A549 (cell line): Measurements from ENCODE around the gene ZNF92.
"Not testable (repeated sequence)": the region's sequence is repeated elsewhere in the genome, so short reads cannot be mapped to it uniquely, and the experiment has no call there.

Experiments used
- CEBPB ChIP-seq, 2 experiments: fragments of >200 bp in 1 of 2; sonication (Bioruptor Twin) in 1 of 2; formaldehyde crosslinking in 1 of 2; IDR thresholded peaks; 2 replicates each; pipeline ENCODE4 v1.6.1; 2012 to 2016
- CHD2 ChIP-seq: fragments of 150-350 bp; IDR thresholded peaks from 2 replicates; pipeline ENCODE4 v1.6.1; 2014; ENCODE audit warnings: low read length; ENCODE audit not compliant: partially characterized antibody
- EP300 ChIP-seq, 2 experiments: fragments of >200 bp; sonication (Bioruptor Twin); formaldehyde crosslinking; IDR thresholded peaks; 2 replicates in 1 of 2; 3 replicates in 1 of 2; pipeline ENCODE4 v1.6.1; 2016 to 2017
- NPAS2 ChIP-seq: fragments of 250-450 bp; sonication (Bioruptor Pico); IDR thresholded peaks from 2 replicates; pipeline ENCODE4 v1.8.0; 2022; ENCODE audit warnings: mild to moderate bottlenecking, moderate library complexity, borderline replicate concordance
- POLR2A ChIP-seq: IDR thresholded peaks from 2 replicates; pipeline ENCODE4 v1.6.1; 2012; ENCODE audit warnings: mild to moderate bottlenecking, low read length
- RCOR1 ChIP-seq: fragments of 150-350 bp; IDR thresholded peaks from 2 replicates; pipeline ENCODE4 v1.6.1; 2014; ENCODE audit warnings: antibody characterized with exemption, low read length, low read depth
- RFX5 ChIP-seq: fragments of 450-650 bp; IDR thresholded peaks from 2 replicates; pipeline ENCODE4 v1.7.1; 2014; ENCODE audit warnings: antibody characterized with exemption, mild to moderate bottlenecking, moderate library complexity
- RNF2 ChIP-seq: fragments of 200-600 bp; sonication (generic); IDR thresholded peaks from 2 replicates; pipeline ENCODE4 v1.6.1; 2016; ENCODE audit warnings: low read depth, mild to moderate bottlenecking, antibody characterized with exemption, moderate library complexity, borderline replicate concordance
- ZC3H11A ChIP-seq: fragments of 450-650 bp; IDR thresholded peaks from 2 replicates; pipeline ENCODE4 v1.6.1; 2014; ENCODE audit warnings: antibody characterized with exemption, mild to moderate bottlenecking
- TF ChIP-seq, protein P1 (sequence below): fragments of >200 bp; sonication (Bioruptor Twin); formaldehyde crosslinking; IDR thresholded peaks from 3 replicates; pipeline ENCODE4 v1.5.1; 2016
- TF ChIP-seq, protein P2 (sequence below): fragments of 250-450 bp; sonication (Bioruptor Pico); IDR thresholded peaks from 2 replicates; pipeline ENCODE4 v1.5.0; 2021; ENCODE audit warnings: mild to moderate bottlenecking, moderate library complexity, borderline replicate concordance

DNA sequence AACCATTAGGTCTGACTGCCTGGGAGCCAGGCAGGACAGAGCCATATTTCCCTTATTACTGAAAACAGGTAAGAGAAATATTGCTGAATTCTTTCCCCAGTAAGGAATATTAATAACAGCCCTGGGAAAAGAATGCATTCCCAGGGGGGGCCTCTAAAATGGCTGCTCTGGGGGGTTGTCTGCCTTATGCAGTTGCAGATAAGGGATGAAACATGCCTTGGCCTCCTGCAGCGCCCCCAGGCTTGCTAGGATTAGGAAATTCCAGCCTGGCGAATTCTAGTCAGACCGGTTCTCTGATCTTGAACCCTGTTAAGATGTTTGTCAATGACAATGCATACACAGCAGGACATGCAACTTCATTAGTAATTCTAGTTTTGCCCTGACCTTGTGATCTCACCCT, 49.6 kb downstream of the ZNF92 start:
- TF ChIP-seq, protein P1, sequence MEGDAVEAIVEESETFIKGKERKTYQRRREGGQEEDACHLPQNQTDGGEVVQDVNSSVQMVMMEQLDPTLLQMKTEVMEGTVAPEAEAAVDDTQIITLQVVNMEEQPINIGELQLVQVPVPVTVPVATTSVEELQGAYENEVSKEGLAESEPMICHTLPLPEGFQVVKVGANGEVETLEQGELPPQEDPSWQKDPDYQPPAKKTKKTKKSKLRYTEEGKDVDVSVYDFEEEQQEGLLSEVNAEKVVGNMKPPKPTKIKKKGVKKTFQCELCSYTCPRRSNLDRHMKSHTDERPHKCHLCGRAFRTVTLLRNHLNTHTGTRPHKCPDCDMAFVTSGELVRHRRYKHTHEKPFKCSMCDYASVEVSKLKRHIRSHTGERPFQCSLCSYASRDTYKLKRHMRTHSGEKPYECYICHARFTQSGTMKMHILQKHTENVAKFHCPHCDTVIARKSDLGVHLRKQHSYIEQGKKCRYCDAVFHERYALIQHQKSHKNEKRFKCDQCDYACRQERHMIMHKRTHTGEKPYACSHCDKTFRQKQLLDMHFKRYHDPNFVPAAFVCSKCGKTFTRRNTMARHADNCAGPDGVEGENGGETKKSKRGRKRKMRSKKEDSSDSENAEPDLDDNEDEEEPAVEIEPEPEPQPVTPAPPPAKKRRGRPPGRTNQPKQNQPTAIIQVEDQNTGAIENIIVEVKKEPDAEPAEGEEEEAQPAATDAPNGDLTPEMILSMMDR: not testable (repeated sequence)
- not testable (repeated sequence) for TF ChIP-seq POLR2A; CEBPB (IDR thresholded peaks at IDR 0.05); CHD2; ZC3H11A; NPAS2 (CRISPR knock-in tag); RCOR1; EP300 (IDR thresholded peaks at IDR 0.05); RFX5; RNF2
- TF ChIP-seq, protein P2, sequence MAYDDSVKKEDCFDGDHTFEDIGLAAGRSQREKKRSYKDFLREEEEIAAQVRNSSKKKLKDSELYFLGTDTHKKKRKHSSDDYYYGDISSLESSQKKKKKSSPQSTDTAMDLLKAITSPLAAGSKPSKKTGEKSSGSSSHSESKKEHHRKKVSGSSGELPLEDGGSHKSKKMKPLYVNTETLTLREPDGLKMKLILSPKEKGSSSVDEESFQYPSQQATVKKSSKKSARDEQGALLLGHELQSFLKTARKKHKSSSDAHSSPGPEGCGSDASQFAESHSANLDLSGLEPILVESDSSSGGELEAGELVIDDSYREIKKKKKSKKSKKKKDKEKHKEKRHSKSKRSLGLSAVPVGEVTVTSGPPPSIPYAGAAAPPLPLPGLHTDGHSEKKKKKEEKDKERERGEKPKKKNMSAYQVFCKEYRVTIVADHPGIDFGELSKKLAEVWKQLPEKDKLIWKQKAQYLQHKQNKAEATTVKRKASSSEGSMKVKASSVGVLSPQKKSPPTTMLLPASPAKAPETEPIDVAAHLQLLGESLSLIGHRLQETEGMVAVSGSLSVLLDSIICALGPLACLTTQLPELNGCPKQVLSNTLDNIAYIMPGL (CRISPR knock-in tag): not testable (repeated sequence)
